ENCODE results near the gene CPT1B.

Gene CPT1B

DNA sequence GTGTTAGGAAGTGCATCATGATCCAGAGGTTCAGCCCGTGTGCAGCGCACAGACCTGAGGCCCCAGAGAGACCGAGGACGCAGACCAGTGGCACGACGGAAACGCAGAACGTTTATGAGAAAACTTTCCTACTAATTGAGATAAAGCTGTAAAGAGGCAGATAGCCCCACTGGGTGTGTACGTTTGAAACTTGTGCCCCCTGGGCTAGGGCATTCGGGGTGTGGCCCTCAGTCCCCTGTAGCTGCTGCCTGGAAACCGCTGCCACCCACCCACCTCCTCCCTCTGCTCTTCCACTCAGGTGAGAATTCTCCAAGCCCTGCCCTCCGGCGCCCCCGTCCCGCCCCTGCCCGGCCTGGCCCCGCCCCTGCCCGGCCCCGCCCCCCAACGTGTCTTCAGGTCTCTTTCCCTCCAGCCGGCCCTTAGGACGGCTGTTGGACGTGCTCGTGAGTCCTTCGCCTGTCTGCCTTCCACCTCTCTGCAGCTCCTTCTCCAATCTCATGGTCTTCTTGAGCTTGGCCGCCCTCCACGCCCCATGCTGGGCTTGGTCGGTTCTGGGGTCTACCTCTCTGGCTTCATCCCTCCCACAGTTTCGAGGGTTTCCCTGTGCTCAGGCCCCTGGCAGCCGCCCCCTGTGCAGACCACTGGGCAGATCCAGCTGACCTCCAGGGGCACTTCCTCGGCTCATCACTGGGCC is 34.4 kb upstream of the CPT1B start:
- TF ChIP-seq, protein P1, sequence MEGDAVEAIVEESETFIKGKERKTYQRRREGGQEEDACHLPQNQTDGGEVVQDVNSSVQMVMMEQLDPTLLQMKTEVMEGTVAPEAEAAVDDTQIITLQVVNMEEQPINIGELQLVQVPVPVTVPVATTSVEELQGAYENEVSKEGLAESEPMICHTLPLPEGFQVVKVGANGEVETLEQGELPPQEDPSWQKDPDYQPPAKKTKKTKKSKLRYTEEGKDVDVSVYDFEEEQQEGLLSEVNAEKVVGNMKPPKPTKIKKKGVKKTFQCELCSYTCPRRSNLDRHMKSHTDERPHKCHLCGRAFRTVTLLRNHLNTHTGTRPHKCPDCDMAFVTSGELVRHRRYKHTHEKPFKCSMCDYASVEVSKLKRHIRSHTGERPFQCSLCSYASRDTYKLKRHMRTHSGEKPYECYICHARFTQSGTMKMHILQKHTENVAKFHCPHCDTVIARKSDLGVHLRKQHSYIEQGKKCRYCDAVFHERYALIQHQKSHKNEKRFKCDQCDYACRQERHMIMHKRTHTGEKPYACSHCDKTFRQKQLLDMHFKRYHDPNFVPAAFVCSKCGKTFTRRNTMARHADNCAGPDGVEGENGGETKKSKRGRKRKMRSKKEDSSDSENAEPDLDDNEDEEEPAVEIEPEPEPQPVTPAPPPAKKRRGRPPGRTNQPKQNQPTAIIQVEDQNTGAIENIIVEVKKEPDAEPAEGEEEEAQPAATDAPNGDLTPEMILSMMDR (conservative IDR thresholded peaks at IDR 0.05; ENCODE audit: low read depth, low read length): no peak
- DNase-seq (ENCODE audit: low read depth): no peak
- H3K4me3 ChIP-seq (ENCODE audit: low read depth, low read length): no peak overlapping the region

DNA sequence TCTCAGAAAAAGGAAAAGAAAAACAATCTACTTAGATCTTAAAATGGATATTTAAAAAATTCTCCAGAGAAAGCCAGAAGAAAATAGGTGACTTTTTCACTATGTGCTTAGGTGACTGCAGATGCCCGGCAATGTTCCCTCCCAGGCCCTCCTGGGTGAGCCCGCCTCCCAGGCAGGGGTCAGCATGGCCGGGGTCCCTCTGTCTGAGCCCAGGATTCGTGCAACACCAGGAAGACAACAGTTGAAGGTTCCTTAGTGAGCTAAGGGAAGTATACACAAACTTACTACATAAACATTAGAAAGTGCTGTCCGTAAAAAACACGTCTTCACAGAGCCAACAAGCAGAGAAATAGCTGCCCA is 33.9 kb upstream of the CPT1B start:
- no peak overlapping the region for H3K4me3 ChIP-seq (ENCODE audit: low read depth, low read length)
- TF ChIP-seq, protein P1 (conservative IDR thresholded peaks at IDR 0.05; ENCODE audit: low read depth, low read length): no peak
- no peak for DNase-seq (ENCODE audit: low read depth)

DNA sequence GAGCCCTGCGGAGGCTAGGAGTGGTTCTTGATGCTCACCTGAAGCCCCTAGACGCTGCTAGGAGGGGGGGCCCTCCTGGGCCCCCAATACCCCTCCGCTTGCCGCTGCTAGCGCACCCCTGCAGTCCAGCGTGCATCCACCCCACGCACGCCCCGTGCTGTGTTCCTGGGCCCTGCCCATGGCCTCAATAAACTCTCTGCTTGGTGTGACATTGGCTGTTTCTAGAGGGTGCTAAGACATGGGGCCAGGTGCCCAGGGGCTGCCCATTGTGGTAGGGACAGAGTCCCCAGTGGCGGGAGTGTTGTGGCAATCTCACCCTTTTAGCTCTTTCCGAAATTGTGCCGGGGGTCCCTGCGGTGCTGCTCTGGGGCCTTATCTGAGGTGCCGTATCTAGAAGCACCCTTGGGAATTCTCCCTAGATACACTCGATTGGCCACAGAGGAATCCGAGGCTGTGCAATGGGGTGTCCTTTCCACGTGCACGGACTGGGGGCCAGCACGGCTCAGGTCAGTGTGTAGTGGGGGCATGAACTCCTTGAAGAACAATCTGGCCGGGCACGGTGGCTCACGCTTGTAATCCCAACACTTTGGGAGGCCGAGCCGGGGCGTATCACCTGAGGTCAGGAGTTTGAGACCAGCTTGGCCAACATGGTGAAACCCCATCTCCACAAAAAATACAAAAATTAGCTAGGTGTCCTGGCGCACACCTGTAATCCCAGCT is 33.3 kb upstream of the CPT1B start:
- H3K4me3 ChIP-seq (ENCODE audit: low read depth, low read length): no peak overlapping the region
- TF ChIP-seq, protein P1 (conservative IDR thresholded peaks at IDR 0.05; ENCODE audit: low read depth, low read length): no peak
- DNase-seq (ENCODE audit: low read depth): no peak

GRCh38 chr22:50610581-50610980 is 32.4 kb upstream of the CPT1B start:
- no peak overlapping the region for H3K4me3 ChIP-seq (ENCODE audit: low read depth, low read length)
- TF ChIP-seq, protein P1 (conservative IDR thresholded peaks at IDR 0.05; ENCODE audit: low read depth, low read length): no peak
- no peak for DNase-seq (ENCODE audit: low read depth)

DNA sequence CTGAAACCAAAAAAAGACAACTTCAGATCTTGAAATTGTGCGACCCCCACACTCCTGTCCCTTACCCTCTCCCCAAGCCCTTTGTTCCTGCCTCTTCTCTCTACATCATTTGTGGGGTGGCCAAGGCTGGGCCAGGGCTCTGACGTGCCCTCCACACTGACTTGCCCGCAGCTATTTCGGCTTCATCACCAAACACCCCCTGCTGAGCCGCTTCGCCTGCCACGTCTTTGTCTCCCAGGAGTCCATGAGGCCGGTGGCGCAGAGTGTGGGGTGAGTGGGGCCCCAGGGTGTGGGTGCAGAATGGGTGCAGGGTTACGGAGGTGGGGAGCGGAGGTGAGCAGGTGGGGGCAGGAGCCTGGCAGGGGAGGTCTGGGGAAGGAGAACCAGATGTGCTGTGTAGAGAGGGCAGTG is 31.8 kb upstream of the CPT1B start:
- TF ChIP-seq, protein P1 (conservative IDR thresholded peaks at IDR 0.05; ENCODE audit: low read depth, low read length): no peak
- no peak for DNase-seq (ENCODE audit: low read depth)
- no peak overlapping the region for H3K4me3 ChIP-seq (ENCODE audit: low read depth, low read length)

GRCh38 chr22:50609599-50609998 is 31.4 kb upstream of the CPT1B start:
- H3K4me3 ChIP-seq (ENCODE audit: low read depth, low read length): no peak overlapping the region

More at GRCh38 chr22:50609599-50609998, 31.4 kb upstream of the CPT1B start:
- DNase-seq (ENCODE audit: low read depth): no peak
- TF ChIP-seq, protein P1 (conservative IDR thresholded peaks at IDR 0.05; ENCODE audit: low read depth, low read length): no peak
